ENCODE measurements around the gene NTRK2.

- no peak for TF ChIP-seq EZH2phosphoT487 (IDR thresholded peaks at IDR 0.05)
- TF ChIP-seq CTCF (IDR thresholded peaks at IDR 0.05) = no peak
- TF ChIP-seq EZH2 (IDR thresholded peaks at IDR 0.05) = no peak
These were observed 89.8 kb downstream of the NTRK2 start for GRCh38 chr9:84759300-84759750.

Data from neural progenitor cell (in vitro differentiated cells).